Hepatocyte (in vitro differentiated cells): ENCODE data around the gene NPAS3.

Experiments
- CTCF ChIP-seq: fragments of 200-600 bp; sonication (generic); IDR thresholded peaks from 2 replicates; pipeline ENCODE4 v1.5.1; 2016; ENCODE audit warnings: antibody characterized with exemption, mild to moderate bottlenecking; ENCODE audit not compliant: poor library complexity
- EZH2 ChIP-seq: fragments of 200-600 bp; sonication (generic); IDR thresholded peaks from 2 replicates; pipeline ENCODE4 v1.6.1; 2016; ENCODE audit warnings: antibody characterized with exemption, mild to moderate bottlenecking, borderline replicate concordance
- EZH2phosphoT487 ChIP-seq: fragments of 200-600 bp; sonication (generic); IDR thresholded peaks from one replicate; pipeline ENCODE4 v1.6.1; 2018; ENCODE audit warnings: antibody characterized with exemption, mild to moderate bottlenecking, low read depth, moderate library complexity; ENCODE audit not compliant: unreplicated experiment, severe bottlenecking

GRCh38 chr14:33793398-33794110, 854.9 kb downstream of the NPAS3 start:
- TF ChIP-seq CTCF (no peak), EZH2 (peak; percentile 39), EZH2phosphoT487 (no peak)
